T-helper 2 cell treated with Interferon-gamma antibody and Interleukin-4, amounts not matched to agents 5 μg/mL and 100 μg/mL, for 36 hours (primary cell): Measurements from ENCODE around the gene KRT14.

ENCODE experiments used
- DNase-seq: peaks from one replicate; pipeline ENCODE4 v3.0.0; 2021; ENCODE audit warnings: low spot score
- H3K27ac Mint-ChIP-seq: one replicate; pipeline ENCODE4 v1.8.0; 2021; ENCODE audit warnings: mild to moderate bottlenecking, mixed read lengths
- H3K27me3 Mint-ChIP-seq: one replicate; pipeline ENCODE4 v1.8.0; 2021; ENCODE audit warnings: low read depth, mixed read lengths
- H3K36me3 Mint-ChIP-seq: one replicate; pipeline ENCODE4 v1.8.0; 2021; ENCODE audit warnings: low read depth, mixed read lengths
- H3K4me1 Mint-ChIP-seq: one replicate; pipeline ENCODE4 v1.8.0; 2021; ENCODE audit warnings: low read depth, mixed read lengths
- H3K4me3 Mint-ChIP-seq: one replicate; pipeline ENCODE4 v1.8.0; 2022; ENCODE audit warnings: mild to moderate bottlenecking, moderate library complexity, mixed read lengths
- H3K9me3 Mint-ChIP-seq: one replicate; pipeline ENCODE4 v1.8.0; 2021; ENCODE audit warnings: mixed read lengths

KRT14 gene

GRCh38 chr17:41534899-41535546 is 51.7 kb downstream of the KRT14 start:
- no peaks in the 10 kb centered on the region for H3K36me3 Mint-ChIP-seq
- DNase-seq = no peak
- H3K9me3 Mint-ChIP-seq = no peaks in the 10 kb centered on the region
- peaks cover 32% of the 10 kb centered on the region for H3K27me3 Mint-ChIP-seq
- H3K4me3 Mint-ChIP-seq = no peak overlapping the region
- H3K4me1 Mint-ChIP-seq = no peaks in the 10 kb centered on the region
- H3K27ac Mint-ChIP-seq = no peak overlapping the region

- H3K4me1 Mint-ChIP-seq = no peaks in the 10 kb centered on the region
- no peak overlapping the region for H3K27ac Mint-ChIP-seq
- peaks cover 46% of the 10 kb centered on the region for H3K27me3 Mint-ChIP-seq
- H3K36me3 Mint-ChIP-seq = no peaks in the 10 kb centered on the region
- H3K9me3 Mint-ChIP-seq = no peaks in the 10 kb centered on the region
- DNase-seq = no peak
- H3K4me3 Mint-ChIP-seq = no peak overlapping the region
These were observed 53.1 kb downstream of the KRT14 start for GRCh38 chr17:41533613-41534012.

- H3K4me3 Mint-ChIP-seq = no peak overlapping the region
- H3K27me3 Mint-ChIP-seq = peaks cover 52% of the 10 kb centered on the region
- H3K4me1 Mint-ChIP-seq = no peaks in the 10 kb centered on the region
- DNase-seq = no peak
- no peaks in the 10 kb centered on the region for H3K36me3 Mint-ChIP-seq
- no peak overlapping the region for H3K27ac Mint-ChIP-seq
- no peaks in the 10 kb centered on the region for H3K9me3 Mint-ChIP-seq
These were observed 53.6 kb downstream of the KRT14 start for GRCh38 chr17:41532947-41533570.
